ENCODE measurements around the gene CNKSR1.

The CNKSR1 gene

GRCh38 chr1:26164036-26164860 lies 13.0 kb upstream of the CNKSR1 start (continued):
- no peak for TF ChIP-seq MEIS1 (CRISPR knock-in tag; IDR thresholded peaks at IDR 0.05; ENCODE audit: borderline replicate concordance)
- TF ChIP-seq ZNF692 (tag by site-specific recombination; IDR thresholded peaks at IDR 0.05) = no peak
- TF ChIP-seq ZNF624 (tag by site-specific recombination; IDR thresholded peaks at IDR 0.05) = no peak
- TF ChIP-seq ZNF518A (tag by site-specific recombination; conservative IDR thresholded peaks at IDR 0.05; ENCODE audit: low read depth) = no peak
- TF ChIP-seq KLF1 (tag by site-specific recombination; IDR thresholded peaks at IDR 0.05) = peak; percentile 18; the same call in 1 of the 2 replicates
- peak; percentile 66 for TF ChIP-seq SP2 (tag by site-specific recombination; IDR thresholded peaks at IDR 0.05)
- TF ChIP-seq ZNF23 (tag by site-specific recombination; IDR thresholded peaks at IDR 0.05; ENCODE audit: borderline replicate concordance) = no peak
- TF ChIP-seq ZNF785 (tag by site-specific recombination; IDR thresholded peaks at IDR 0.05) = no peak
- peak; percentile 48; the same call in 1 of the 2 replicates for TF ChIP-seq HIC1 (tag by site-specific recombination; IDR thresholded peaks at IDR 0.05)
- no peak for TF ChIP-seq ZNF416 (tag by site-specific recombination; IDR thresholded peaks at IDR 0.05)
- TF ChIP-seq ZBTB21 (tag by site-specific recombination; IDR thresholded peaks at IDR 0.05) = no peak
- TF ChIP-seq ZNF600 (tag by site-specific recombination; IDR thresholded peaks at IDR 0.05) = no peak; the same call in 1 of the 2 replicates
- TF ChIP-seq ZNF133 (tag by site-specific recombination; IDR thresholded peaks at IDR 0.05) = no peak
- TF ChIP-seq ZNF560 (tag by site-specific recombination; IDR thresholded peaks at IDR 0.05; ENCODE audit: borderline replicate concordance) = peak; percentile 84; the same call in 1 of the 2 replicates
- TF ChIP-seq ZBTB44 (tag by site-specific recombination; IDR thresholded peaks at IDR 0.05) = no peak
- TF ChIP-seq ZNF19 (tag by site-specific recombination; IDR thresholded peaks at IDR 0.05; ENCODE audit: low read depth) = no peak
- TF ChIP-seq ZNF677 (tag by site-specific recombination; IDR thresholded peaks at IDR 0.05) = 0 out of 2 replicates have a peak, but pooled peaks have one; percentile 27
- TF ChIP-seq, protein P1, sequence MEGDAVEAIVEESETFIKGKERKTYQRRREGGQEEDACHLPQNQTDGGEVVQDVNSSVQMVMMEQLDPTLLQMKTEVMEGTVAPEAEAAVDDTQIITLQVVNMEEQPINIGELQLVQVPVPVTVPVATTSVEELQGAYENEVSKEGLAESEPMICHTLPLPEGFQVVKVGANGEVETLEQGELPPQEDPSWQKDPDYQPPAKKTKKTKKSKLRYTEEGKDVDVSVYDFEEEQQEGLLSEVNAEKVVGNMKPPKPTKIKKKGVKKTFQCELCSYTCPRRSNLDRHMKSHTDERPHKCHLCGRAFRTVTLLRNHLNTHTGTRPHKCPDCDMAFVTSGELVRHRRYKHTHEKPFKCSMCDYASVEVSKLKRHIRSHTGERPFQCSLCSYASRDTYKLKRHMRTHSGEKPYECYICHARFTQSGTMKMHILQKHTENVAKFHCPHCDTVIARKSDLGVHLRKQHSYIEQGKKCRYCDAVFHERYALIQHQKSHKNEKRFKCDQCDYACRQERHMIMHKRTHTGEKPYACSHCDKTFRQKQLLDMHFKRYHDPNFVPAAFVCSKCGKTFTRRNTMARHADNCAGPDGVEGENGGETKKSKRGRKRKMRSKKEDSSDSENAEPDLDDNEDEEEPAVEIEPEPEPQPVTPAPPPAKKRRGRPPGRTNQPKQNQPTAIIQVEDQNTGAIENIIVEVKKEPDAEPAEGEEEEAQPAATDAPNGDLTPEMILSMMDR (tag by site-specific recombination; IDR thresholded peaks at IDR 0.05) = no peak
- TF ChIP-seq ZSCAN23 (tag by site-specific recombination; IDR thresholded peaks at IDR 0.05) = no peak
- TF ChIP-seq ZNF114 (tag by site-specific recombination; IDR thresholded peaks at IDR 0.05) = no peak
- no peak for TF ChIP-seq ZNF169 (tag by site-specific recombination; IDR thresholded peaks at IDR 0.05)
- TF ChIP-seq ZNF324 (tag by site-specific recombination; IDR thresholded peaks at IDR 0.05) = no peak
- TF ChIP-seq YY1 (tag by site-specific recombination; IDR thresholded peaks at IDR 0.05) = peak; percentile 61; the same call in 1 of the 2 replicates
- TF ChIP-seq ZNF558 (tag by site-specific recombination; IDR thresholded peaks at IDR 0.05) = no peak
- TF ChIP-seq ZBTB10 (tag by site-specific recombination; IDR thresholded peaks at IDR 0.05) = no peak

All from HEK293 (cell line).